Measurements from ENCODE around the gene TUT7. TPM values are rescaled to one million over a fixed set of nuclear protein-coding genes. Genes with fewer than 3 reads are reported as not detected.
A peak's percentile ranks its signal among the peaks of the same experiment; 100 is the strongest.

Gene TUT7
- total and polyA plus RNA-seq, 4 experiments from 2014 or later, result 9.5 to 64.1 (median 45.3) TPM

DNA sequence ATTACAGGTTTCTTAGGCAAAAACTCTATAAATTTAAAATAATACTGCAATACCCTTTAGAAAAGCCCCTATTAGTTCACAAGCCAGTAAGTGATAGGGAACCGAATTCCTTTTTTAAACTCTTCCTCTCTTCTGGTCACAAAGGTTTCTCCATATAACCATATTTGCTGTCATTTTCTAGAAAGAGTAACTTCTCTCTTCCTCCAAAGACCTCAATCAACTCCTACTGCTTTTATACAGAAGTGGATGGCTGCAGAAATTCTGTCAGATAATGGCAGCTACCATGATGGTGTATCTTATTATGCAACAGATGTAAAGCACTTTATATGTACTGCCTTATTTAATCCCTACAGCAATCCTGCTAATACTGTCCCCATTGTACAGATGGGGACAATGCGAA lies 6.2 kb downstream of the TUT7 start:
- CTCF ChIA-PET (ENCODE audit: partially characterized antibody), result no interaction called here

DNA sequence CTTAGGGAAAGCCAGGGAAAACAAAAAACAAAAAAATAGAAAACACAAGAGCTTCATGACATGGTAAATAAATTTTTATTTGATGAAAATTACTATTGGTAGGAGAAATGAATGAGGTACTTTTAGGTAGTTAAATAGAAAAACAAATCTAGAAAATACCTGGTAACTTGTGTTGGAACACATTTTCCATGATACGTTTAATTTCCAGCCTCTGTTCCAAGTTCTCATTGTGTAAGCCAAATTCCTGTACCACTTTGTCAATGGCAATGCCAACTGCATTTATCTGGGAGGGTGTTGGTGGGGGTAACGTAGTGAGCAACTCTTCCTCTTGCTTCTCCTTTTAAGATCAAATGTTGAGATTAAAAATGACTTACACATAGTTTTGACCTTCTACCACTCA lies 9.4 kb downstream of the TUT7 start:
- CTCF ChIA-PET (ENCODE audit: partially characterized antibody), result no interaction called here
- intact Hi-C loops (cut with micrococcal nuclease), result no loop called here
- Histone ChIP-seq H3K4me3 (ENCODE audit: low read length in 2 of 2) (no peak overlapping the region), H3K9me3 (ENCODE audit: control insufficient read depth in 1 of 2, low read length in 2 of 2) (no peaks in the 10 kb centered on the region), H3K36me3 (ENCODE audit: insufficient read depth, low read length) (peaks cover 28% of the 10 kb centered on the region), H3K27me3 (ENCODE audit: insufficient read depth, low read length) (no peaks in the 10 kb centered on the region), H3K27ac (ENCODE audit: low read depth, low read length) (no peak overlapping the region), H3K4me1 (ENCODE audit: insufficient read depth, low read length) (peaks cover 51% of the 10 kb centered on the region)
- peaks cover 0 to 2% (median 0%) of the 10 kb centered on the region in 8 donors for H3K9me3 Mint-ChIP-seq
- H3K27me3 Mint-ChIP-seq, result no peaks in the 10 kb centered on the region
- POLR2A ChIA-PET (ENCODE audit: partially characterized antibody), result no interaction called here
- DNase-seq, result no peak
- H3K4me1 Mint-ChIP-seq, result peaks cover 37 to 72% (median 52%) of the 10 kb centered on the region in 4 donors
- no peak overlapping the region for H3K4me3 Mint-ChIP-seq
- peak overlapping the region in 5 of 7 donors; percentile 25 to 88 (median 42) for H3K27ac Mint-ChIP-seq
- H3K36me3 Mint-ChIP-seq, result peaks cover 44 to 74% of the 10 kb centered on the region in 2 donors

More for the DNA sequence above, 6.2 kb downstream of the TUT7 start:
- POLR2A ChIA-PET (ENCODE audit: partially characterized antibody), result interaction anchor here (1.3 kb wide), 1 partner anchor 9 kb away, joined by 3 read pairs; no protein-coding TSS in a partner anchor
- Histone ChIP-seq H3K36me3 (ENCODE audit: insufficient read depth, low read length) (peaks cover 10% of the 10 kb centered on the region), H3K27me3 (ENCODE audit: insufficient read depth, low read length) (no peaks in the 10 kb centered on the region), H3K4me1 (ENCODE audit: insufficient read depth, low read length) (peaks cover 69% of the 10 kb centered on the region), H3K27ac (ENCODE audit: low read depth, low read length) (no peak overlapping the region), H3K9me3 (ENCODE audit: control insufficient read depth in 1 of 2, low read length in 2 of 2) (no peaks in the 10 kb centered on the region), H3K4me3 (ENCODE audit: low read length in 2 of 2) (no peak overlapping the region)
- intact Hi-C loops (cut with micrococcal nuclease), result no loop called here
- no peaks in the 10 kb centered on the region for H3K27me3 Mint-ChIP-seq
- DNase-seq, result no peak
- peak overlapping the region in 6 of 8 donors; percentile 34 to 74 (median 48) for H3K4me3 Mint-ChIP-seq
- H3K4me1 Mint-ChIP-seq, result peaks cover 41 to 78% (median 59%) of the 10 kb centered on the region in 4 donors
- peaks cover 34 to 61% of the 10 kb centered on the region in 2 donors for H3K36me3 Mint-ChIP-seq
- peak overlapping the region in 6 of 7 donors; percentile 12 to 72 (median 50) for H3K27ac Mint-ChIP-seq
- no peaks in the 10 kb centered on the region for H3K9me3 Mint-ChIP-seq

DNA sequence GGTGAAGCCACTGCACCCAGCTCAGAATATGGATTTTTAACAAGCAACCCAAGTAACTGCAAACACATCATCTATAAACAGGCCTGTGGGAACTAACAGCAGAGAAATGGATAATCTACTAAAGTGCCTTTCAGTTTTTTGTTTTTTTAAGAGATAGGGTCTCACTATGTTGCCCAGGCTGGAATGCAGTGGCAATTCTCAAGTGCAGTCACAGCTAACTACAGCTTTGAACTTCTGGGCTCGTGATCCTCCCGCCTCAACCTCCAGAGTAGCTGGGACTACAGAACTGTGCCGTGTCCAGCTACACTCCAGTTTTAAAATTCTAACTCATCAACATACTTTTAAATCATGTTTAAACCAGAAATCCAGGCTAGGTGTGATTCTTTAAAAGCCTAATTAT lies 11.9 kb downstream of the TUT7 start:
- Mint-ChIP-seq H3K27me3 (no peaks in the 10 kb centered on the region), H3K27ac (peak overlapping the region; percentile 12 to 90 (median 73)), H3K9me3 (peaks cover 0 to 2% (median 0%) of the 10 kb centered on the region in 8 donors), H3K4me1 (peaks cover 30 to 68% (median 50%) of the 10 kb centered on the region in 4 donors), H3K4me3 (no peak overlapping the region), H3K36me3 (peaks cover 43 to 76% of the 10 kb centered on the region in 2 donors)
- intact Hi-C loops (cut with micrococcal nuclease), result no loop called here
- DNase-seq, result no peak
- ChIA-PET POLR2A (ENCODE audit: partially characterized antibody) (interaction anchor here (1.0 to 2.1 kb wide), 2 partner anchors 10 to 11 kb away, joined by 4 to 6 read pairs; partner anchors contain the start of gene TUT7), CTCF (ENCODE audit: partially characterized antibody) (interaction anchor here (1.1 kb wide), 1 partner anchor 72 kb away, joined by 3 read pairs; no protein-coding TSS in a partner anchor)
- Histone ChIP-seq H3K9me3 (ENCODE audit: control insufficient read depth in 1 of 2, low read length in 2 of 2) (no peaks in the 10 kb centered on the region), H3K4me1 (ENCODE audit: insufficient read depth, low read length) (peaks cover 48% of the 10 kb centered on the region), H3K27me3 (ENCODE audit: insufficient read depth, low read length) (no peaks in the 10 kb centered on the region), H3K4me3 (ENCODE audit: low read length in 2 of 2) (no peak overlapping the region), H3K27ac (ENCODE audit: low read depth, low read length) (no peak overlapping the region), H3K36me3 (ENCODE audit: insufficient read depth, low read length) (peaks cover 31% of the 10 kb centered on the region)

DNA sequence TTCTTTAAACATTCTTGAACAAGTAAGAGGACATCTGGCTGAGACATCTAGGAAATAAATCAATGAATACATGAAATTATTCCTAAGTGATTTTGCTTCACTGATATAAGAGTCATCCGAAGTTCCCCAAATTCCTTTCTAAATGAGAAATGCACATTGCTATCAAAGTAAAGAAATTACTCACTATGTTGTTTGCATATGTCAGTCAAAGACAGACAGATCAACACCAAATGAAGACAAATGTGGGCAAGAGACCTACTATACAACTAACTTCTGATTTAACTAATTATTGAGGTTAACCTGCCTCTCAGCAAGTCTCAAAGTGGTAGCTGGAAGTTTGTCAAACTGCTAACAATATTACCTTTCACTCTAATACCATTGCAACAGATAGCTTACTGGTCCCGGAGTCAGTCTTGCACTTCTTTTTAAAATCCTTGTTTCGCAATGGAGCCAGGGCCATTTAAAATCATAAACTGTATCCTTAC lies 13.2 kb downstream of the TUT7 start:
- Mint-ChIP-seq H3K4me3 (no peak overlapping the region), H3K36me3 (peaks cover 50 to 81% of the 10 kb centered on the region in 2 donors), H3K9me3 (peaks cover 0 to 2% (median 0%) of the 10 kb centered on the region in 8 donors), H3K27me3 (no peaks in the 10 kb centered on the region), H3K27ac (peak overlapping the region; percentile 43 to 90 (median 56)), H3K4me1 (peaks cover 27 to 66% (median 45%) of the 10 kb centered on the region in 4 donors)
- Histone ChIP-seq H3K36me3 (ENCODE audit: insufficient read depth, low read length) (peaks cover 37% of the 10 kb centered on the region), H3K4me3 (ENCODE audit: low read length in 2 of 2) (no peak overlapping the region), H3K27ac (ENCODE audit: low read depth, low read length) (no peak overlapping the region), H3K9me3 (ENCODE audit: control insufficient read depth in 1 of 2, low read length in 2 of 2) (no peaks in the 10 kb centered on the region), H3K27me3 (ENCODE audit: insufficient read depth, low read length) (no peaks in the 10 kb centered on the region), H3K4me1 (ENCODE audit: insufficient read depth, low read length) (peaks cover 43% of the 10 kb centered on the region)
- DNase-seq, result no peak
- intact Hi-C loops (cut with micrococcal nuclease), result no loop called here
- ChIA-PET CTCF (ENCODE audit: partially characterized antibody) (interaction anchor here (1.9 kb wide), 1 partner anchor 21 kb away, joined by 4 read pairs; no protein-coding TSS in a partner anchor), POLR2A (ENCODE audit: partially characterized antibody) (interaction anchor here (2.5 kb wide), 1 partner anchor 59 kb away, joined by 10 read pairs; the partner anchor contains the start of gene ISCA1)

DNA sequence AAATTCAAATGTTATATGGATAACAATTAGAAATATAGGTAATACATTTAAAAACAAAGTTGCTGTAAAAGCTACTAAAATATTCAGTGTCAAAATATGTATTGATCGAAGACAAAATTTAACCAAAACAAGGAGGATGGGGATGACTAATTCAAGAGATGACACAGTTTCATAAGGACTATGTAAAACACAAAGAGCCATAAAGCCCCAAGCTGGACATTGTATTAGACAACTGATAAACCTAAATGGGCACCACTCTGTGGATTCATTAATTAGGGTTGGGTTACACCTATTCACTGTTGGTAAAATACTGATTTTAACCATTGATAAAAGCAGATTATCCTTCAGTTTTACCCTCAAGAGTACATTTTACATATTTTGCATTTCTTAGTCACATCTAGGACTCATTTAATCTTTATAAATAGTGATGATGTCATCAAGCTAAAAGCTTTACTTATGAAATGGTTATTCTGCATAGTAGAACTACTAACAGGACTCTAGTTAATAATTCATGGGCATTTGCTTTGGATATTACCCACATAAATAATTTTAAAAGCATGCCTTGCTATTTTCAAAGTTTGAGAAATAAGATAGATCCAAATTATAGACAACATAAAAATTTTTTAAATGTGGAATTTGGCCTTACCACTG lies 13.7 kb downstream of the TUT7 start:
- H3K9me3 ChIP-seq (ENCODE audit: control insufficient read depth in 1 of 2, low read length in 2 of 2), result no peaks in the 10 kb centered on the region
- peaks cover 42% of the 10 kb centered on the region for H3K36me3 ChIP-seq (ENCODE audit: insufficient read depth, low read length)
- no peak for DNase-seq
- CTCF ChIA-PET (ENCODE audit: partially characterized antibody), result interaction anchor here (0.8 to 1.9 kb wide), 3 partner anchors 9 to 138 kb away, joined by 3 to 4 read pairs (median 3); no protein-coding TSS in a partner anchor
- no peaks in the 10 kb centered on the region for H3K27me3 ChIP-seq (ENCODE audit: insufficient read depth, low read length)
- H3K4me1 ChIP-seq (ENCODE audit: insufficient read depth, low read length), result peaks cover 37% of the 10 kb centered on the region
- H3K4me3 ChIP-seq (ENCODE audit: low read length in 2 of 2), result no peak overlapping the region
- peak overlapping the region; percentile 3 to 88 (median 43) for H3K27ac Mint-ChIP-seq
- peaks cover 0 to 2% (median 0%) of the 10 kb centered on the region in 8 donors for H3K9me3 Mint-ChIP-seq
- H3K4me1 Mint-ChIP-seq, result peaks cover 25 to 61% (median 41%) of the 10 kb centered on the region in 4 donors
- H3K27me3 Mint-ChIP-seq, result no peaks in the 10 kb centered on the region
- peaks cover 50 to 81% of the 10 kb centered on the region in 2 donors for H3K36me3 Mint-ChIP-seq
- H3K27ac ChIP-seq (ENCODE audit: low read depth, low read length), result no peak overlapping the region
- intact Hi-C loops (cut with micrococcal nuclease), result loop anchor here (1.0 kb wide), 1 partner anchor 12 kb away; no protein-coding TSS in a partner anchor
- POLR2A ChIA-PET (ENCODE audit: partially characterized antibody), result interaction anchor here (2.5 kb wide), 1 partner anchor 58 kb away, joined by 10 read pairs; the partner anchor contains the start of gene ISCA1
- peak overlapping the region in 2 of 8 donors; percentile 13 to 23 for H3K4me3 Mint-ChIP-seq

DNA sequence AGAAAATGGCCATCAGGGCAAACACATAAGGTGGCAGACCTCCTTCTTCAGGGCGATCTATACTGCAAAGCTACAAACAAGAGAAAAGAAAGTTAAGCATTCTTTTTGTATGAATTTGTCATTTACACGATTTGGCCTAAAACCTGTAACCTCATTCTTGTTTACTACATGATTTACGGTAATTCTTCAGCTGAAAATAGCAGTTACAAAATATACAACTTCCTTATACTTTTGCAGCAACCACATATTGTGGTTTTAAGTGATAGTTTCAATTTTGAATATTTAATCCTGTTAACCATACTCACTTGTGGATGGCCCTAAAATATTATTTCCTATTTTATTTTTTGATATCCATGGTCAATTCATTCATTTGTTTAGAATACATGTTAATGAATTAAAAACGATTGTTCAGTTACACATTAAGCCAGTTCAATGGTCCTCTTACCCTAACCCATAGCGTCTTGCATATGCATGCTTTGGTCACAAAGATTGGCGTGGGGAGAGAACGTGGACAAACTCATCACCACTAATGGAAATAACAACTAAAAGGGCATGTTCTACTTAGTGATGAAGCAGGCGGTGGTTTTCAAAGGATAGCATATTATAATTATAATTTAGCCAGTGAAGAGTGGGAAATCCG lies 16.6 kb downstream of the TUT7 start:
- Histone ChIP-seq H3K27ac (ENCODE audit: low read depth, low read length) (peak overlapping the region; percentile 51), H3K4me1 (ENCODE audit: insufficient read depth, low read length) (peaks cover 35% of the 10 kb centered on the region), H3K4me3 (ENCODE audit: low read length in 2 of 2) (peak overlapping the region in 1 of 2 donors; percentile 48), H3K27me3 (ENCODE audit: insufficient read depth, low read length) (no peaks in the 10 kb centered on the region), H3K36me3 (ENCODE audit: insufficient read depth, low read length) (peaks cover 46% of the 10 kb centered on the region), H3K9me3 (ENCODE audit: control insufficient read depth in 1 of 2, low read length in 2 of 2) (no peaks in the 10 kb centered on the region)
- CTCF ChIA-PET (ENCODE audit: partially characterized antibody), result interaction anchor here (0.6 kb wide), 1 partner anchor 614 kb away, joined by 3 read pairs; no protein-coding TSS in a partner anchor
- Mint-ChIP-seq H3K27me3 (no peaks in the 10 kb centered on the region), H3K4me1 (peaks cover 25 to 53% (median 40%) of the 10 kb centered on the region in 4 donors), H3K4me3 (peak overlapping the region; percentile 61 to 90 (median 86)), H3K27ac (peak overlapping the region; percentile 35 to 95 (median 81)), H3K9me3 (peaks cover 0 to 2% (median 0%) of the 10 kb centered on the region in 8 donors), H3K36me3 (peaks cover 67 to 84% of the 10 kb centered on the region in 2 donors)
- POLR2A ChIA-PET (ENCODE audit: partially characterized antibody), result interaction anchor here (1.0 to 1.6 kb wide), 4 partner anchors 16 to 610 kb away, joined by 3 to 7 read pairs (median 6); partner anchors contain the start of genes ISCA1 and TUT7
- peak in 4 of 5 donors; percentile 30 to 37 (median 34) for DNase-seq
- intact Hi-C loops (cut with micrococcal nuclease), result no loop called here
